SIG-M5 (cell line): ENCODE data around the gene PNPLA7.
"Not testable (repeated sequence)": the region's sequence is repeated elsewhere in the genome, so short reads cannot be mapped to it uniquely, and the experiment has no call there.

Experiments
- DNase-seq: peaks from one replicate; lab custom pipeline; 2025; lab: John Stamatoyannopoulos, UW

PNPLA7 gene

GRCh38 chr9:137417161-137418021, 132.8 kb downstream of the PNPLA7 start:
- DNase-seq = no peak

GRCh38 chr9:137416563-137417151, 133.5 kb downstream of the PNPLA7 start:
- no peak for DNase-seq

- no peak for DNase-seq
Observed at GRCh38 chr9:137416006-137416562, 134.1 kb downstream of the PNPLA7 start.

GRCh38 chr9:137415451-137415850, 134.8 kb downstream of the PNPLA7 start:
- no peak for DNase-seq

- no peak for DNase-seq
Observed at GRCh38 chr9:137412431-137412830, 137.8 kb downstream of the PNPLA7 start.

- DNase-seq = no peak
Observed at GRCh38 chr9:137411645-137412380, 138.4 kb downstream of the PNPLA7 start.

GRCh38 chr9:137411260-137411644, 138.9 kb downstream of the PNPLA7 start:
- DNase-seq = no peak

- DNase-seq = no peak
Observed at GRCh38 chr9:137410891-137411249, 139.3 kb downstream of the PNPLA7 start.

GRCh38 chr9:137410236-137410890, 139.8 kb downstream of the PNPLA7 start:
- DNase-seq = not testable (repeated sequence)
